ENCODE results near the gene TMEM86B.
"Not testable (repeated sequence)": the region's sequence is repeated elsewhere in the genome, so short reads cannot be mapped to it uniquely, and the experiment has no call there.

TMEM86B gene

DNA sequence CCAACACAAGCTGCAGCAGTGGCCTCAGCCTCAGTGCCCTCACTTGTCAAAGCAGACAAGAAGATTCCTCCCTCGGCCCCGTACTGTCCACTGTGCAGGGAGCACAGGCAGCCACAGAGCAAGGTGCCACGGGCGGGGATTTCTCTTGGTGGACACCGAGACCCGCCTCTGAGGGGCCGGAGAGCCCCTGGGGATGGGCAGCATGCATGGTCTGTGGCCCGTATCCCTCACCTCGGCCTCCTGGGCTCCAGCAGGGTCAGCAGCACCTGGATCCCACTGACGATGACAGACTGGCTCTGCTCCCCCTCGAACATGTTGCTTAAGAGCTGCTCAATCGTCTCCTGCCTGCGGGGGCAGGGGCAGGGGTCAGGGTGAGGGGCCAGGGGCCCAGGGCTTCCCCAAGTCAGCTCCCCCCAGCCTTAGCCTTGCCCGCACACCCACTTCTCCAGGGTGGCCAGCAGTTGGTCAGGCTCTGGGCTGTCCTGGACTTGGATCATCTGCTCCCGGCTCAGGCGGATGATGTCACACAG lies 13.4 kb upstream of the TMEM86B start:
- no peak for DNase-seq

DNA sequence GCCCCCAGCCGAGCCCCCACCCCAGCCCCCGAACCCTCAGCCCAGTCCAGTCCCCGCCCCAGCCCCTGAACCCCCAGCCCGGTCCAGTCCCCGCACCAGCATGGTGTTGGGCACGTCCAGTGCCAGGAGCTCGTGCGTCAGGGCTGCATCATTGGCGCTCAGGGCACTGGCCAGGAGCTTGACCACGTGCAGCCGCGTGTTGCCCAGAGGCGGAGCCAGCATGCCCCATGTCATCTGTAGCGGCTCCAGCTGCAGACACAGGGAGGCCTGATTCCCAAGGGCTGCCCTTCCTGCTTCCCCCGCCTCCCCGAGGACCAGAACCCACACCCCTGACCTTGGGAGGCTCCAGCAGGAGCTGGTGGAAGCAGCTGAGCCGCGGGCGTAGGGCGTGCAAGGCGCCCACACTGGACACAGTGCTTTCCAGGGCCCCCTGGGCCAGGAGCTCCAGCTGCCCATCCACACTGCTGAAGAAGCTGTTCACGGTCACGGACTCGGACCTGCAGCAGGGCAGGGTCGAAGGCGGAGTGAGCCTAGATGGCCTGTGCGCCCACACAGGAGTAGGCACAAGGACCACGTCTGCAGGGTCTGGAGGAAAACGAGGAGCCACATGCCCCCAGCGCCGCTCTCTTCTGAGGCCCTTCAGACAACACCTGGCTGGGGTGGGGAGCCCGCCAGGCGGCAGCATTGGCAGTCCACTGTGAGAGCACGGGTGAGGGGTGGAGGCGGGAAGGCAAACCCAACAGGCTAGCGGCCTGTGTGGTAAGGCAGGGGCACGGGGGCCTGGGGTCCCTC lies 12.8 kb upstream of the TMEM86B start:
- no peak for DNase-seq

DNA sequence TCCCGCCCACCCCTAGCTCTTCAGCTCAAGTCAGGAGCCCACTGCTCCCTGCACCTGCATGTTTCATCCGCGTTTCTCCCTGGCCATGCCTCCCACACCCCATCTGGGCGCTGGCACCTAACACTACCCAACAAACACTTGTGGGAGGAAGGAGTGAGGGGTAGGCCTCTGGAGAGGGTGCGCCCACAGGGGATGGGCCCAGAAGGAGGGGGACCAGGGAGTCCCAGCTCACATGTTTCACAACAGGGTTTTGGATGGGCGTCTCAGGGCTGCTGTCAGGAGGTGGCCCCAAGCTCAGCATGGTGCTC lies 12.1 kb upstream of the TMEM86B start:
- DNase-seq: no peak

DNA sequence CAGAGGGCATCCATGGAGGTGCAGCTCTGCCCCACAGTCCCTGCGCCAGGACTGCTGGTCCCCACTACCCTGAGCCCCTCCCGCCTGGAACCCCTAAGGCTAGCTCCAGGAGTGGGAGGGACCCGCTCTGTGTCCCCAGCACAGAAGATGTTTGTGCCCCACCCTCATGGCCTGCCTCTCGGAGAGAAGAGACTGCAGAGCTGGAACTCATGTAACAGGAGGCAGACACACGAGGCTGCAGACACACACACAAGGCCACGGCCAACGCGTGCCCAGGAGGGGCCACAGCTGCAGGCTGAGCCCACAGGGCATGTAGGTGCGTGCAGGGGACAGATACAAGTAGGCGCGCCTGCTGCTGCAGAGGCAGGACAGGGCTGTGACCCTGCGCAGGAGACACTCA lies 10.4 kb upstream of the TMEM86B start:
- no peak for DNase-seq

DNA sequence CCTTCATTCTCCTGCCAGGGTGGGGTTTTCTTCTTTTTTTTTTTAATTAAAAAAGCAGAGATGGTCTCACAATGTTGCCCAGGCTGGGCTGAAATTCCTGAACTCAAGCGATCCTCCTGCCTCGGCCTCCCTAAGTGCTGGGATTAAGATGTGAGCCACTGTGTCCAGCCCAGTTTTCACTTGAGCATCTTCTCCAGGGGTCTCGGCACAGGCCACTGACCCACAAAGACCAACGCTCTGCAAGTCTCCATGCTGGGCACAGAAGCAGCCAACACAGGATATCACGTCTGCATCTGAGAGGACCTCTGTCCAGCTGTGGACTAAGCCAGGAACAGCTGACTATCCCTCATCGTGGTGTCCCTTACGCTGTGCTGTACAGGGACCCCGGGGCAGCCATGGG lies 9.5 kb upstream of the TMEM86B start:
- DNase-seq: no peak

DNA sequence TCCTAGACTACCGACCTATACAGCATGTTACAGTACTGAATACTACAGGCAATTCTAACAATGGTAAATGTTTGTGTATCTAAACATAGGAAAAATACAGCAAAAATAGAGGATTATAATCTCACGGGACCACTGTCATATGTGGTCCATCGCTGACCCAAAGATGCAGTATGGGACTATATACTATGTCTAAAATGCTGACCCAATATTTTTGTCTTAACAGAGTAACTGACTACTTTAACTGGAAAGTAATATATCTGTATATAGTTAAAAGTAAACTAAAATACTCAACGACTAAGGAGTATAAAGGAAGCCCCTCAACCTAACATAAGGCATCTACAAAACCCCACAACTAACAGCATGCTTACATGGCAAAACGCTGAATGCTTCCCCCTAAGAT lies 4.4 kb upstream of the TMEM86B start:
- DNase-seq: no peak

DNA sequence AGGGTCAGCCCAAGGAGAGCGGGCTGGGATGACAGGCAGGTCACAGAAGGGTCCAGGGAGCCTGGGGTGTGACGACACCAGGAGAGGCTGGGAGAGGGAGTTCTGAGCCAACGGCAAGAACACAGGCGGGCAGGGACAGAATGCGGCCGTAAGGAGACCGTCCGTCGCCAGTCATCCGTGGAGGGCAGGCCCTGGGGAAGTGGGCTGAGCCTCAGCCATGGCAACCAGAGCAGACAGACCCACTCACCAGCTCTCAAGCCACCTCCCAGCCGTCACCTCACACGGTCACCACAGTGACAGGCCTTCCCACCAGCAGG lies 3.7 kb upstream of the TMEM86B start:
- DNase-seq: no peak

DNA sequence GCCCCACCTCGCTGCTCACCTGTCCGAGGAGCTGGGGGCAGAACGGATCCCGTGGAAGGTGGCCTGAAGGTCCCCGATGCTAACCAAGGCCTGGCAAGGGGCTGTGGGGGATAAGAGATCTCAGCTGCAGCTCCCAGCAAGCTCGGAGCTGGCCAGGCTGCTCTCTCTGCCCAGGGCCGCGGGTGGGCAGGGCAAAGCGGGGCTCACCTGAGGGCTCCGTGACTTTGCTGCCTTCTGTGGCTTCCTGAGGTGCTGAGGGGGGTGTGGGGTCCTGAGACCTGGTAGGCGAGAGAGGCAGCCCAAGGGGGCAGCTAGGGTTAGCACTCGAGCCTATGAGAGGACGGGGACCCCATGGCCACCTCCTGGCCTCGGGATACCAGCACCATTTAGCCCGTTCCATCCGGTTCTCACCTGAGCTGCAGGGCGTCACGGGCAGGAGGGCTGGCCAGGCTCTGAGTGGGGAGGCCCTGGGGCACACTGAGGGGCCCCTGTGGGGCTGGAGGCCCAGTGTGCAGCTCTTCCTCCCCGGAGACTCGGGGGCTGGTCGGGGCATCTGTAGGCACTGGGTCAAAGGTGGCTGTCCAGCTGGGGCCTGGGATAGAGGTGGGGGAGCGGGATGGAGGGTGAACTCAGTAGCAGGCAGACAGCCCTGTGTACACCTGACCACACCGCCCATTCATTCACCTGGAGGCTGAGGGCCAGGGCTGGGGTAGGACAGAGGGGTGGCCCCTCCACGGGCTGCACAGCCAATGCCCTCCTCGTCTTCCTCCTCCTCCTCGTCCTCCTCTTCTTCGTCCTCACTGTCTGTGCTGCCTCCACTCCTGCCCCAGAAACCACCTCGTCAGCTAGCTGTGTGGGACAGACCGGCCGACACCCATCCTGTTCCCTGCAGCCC lies 3.1 kb upstream of the TMEM86B start:
- no peak for DNase-seq

DNA sequence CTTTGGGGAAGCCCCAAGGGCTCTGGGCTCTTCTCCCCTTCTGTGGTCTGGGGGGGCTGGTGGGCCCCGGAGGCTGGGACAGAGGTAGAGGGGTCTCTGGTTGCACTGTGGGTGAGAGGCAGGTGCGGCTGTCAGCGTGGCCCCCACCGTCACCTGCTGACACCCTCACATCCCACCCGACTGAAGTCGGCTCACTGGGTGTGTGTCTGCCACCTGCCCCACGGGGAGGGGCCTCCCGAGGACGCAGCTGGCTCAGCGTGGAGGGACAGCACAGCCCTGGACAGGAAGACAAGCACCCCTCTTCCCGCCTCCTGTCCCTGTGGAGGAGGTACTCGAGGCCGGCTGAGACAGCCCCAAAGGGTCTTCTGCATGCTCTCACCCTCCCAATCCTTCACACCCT lies 2.2 kb upstream of the TMEM86B start:
- no peak for DNase-seq

DNA sequence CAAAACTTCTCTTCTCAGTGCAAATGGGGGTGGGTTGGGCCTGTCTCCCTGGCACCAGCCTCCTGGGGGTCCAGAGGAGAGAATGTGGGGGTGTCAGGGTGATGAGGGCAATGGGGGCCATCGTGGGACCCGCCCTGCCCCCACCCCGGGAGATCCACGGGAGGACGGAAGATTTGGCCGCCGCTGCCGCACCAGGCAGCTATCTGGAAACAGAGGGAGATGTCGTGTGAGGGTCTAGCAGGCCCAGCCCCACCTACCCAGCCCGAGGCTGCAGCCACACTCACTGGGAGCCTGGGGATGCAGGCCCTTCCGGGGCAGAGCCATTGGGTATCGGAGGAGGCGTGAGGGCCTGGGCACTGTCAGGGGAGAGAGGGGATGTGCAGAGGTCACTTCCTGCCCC lies 1.8 kb upstream of the TMEM86B start:
- no peak for DNase-seq

DNA sequence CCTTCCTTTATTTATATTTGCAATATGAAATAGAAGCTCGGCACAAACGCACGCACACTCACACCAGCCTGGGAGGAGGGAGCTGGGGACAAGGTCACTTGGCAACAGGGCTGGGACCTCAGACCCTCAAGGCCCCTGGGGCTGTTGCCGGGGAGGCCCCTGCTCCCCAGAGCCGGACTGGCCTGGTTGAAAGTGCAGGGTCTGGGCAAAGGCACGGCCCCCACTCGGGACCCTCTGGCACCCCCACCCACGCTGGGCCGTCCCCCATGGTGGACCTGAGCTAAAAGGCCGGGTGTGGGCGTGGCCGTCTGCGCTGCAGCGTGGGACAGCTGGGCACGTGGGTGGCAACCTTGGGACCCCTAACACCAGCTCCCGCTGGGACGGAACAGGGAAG lies 1.2 kb upstream of the TMEM86B start:
- no peak for DNase-seq

DNA sequence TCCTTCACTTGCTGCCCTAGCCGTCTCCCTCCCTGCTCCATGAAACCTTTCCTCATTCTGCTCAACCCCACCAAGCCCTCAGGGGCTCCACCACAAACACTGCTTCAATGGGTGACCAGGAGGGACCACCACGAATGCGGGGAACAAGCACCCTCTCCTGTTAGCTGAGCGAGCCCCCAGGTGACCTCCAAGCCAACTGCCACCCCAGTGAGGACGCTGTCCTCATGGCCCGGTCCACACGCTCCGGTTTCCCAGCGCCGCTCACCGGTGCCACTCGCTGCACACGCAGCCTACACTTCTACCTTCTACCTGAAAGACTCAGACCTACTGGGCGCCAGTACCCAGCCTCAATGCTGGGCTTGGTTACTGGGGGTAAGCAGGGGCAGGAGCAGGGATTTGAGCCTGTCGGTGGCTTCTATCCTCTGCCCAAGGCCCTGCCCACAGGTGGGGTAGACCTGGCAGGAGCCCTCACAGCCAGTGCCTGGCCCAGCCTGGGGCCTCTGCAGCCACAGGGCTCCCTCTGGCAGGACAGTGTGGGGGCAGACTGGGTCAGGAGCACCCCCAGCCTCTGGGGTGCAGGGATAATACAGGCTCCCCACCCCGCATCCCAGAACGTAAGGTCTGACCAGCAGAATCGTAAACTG lies 704 bp upstream of the TMEM86B start:
- DNase-seq: no peak

DNA sequence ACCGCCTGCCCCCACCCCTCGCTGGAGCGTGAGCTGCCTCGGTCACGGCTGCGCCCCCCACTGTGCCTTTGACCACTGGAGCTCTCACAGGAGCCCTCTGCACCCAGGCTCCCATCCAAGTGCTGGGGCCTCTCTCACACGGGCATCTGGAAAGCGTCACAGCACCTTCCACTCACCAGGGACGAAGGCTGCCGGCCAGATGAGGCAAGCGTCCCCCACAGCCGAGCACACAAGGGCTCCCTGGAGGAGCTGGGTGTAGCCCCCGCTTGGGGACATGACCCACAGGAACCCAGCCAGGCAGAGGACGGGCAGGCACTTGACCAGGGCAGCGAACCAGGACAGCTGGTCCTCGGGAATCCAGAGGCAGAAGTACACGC lies 560 bp downstream of the TMEM86B start:
- no peak for DNase-seq

DNA sequence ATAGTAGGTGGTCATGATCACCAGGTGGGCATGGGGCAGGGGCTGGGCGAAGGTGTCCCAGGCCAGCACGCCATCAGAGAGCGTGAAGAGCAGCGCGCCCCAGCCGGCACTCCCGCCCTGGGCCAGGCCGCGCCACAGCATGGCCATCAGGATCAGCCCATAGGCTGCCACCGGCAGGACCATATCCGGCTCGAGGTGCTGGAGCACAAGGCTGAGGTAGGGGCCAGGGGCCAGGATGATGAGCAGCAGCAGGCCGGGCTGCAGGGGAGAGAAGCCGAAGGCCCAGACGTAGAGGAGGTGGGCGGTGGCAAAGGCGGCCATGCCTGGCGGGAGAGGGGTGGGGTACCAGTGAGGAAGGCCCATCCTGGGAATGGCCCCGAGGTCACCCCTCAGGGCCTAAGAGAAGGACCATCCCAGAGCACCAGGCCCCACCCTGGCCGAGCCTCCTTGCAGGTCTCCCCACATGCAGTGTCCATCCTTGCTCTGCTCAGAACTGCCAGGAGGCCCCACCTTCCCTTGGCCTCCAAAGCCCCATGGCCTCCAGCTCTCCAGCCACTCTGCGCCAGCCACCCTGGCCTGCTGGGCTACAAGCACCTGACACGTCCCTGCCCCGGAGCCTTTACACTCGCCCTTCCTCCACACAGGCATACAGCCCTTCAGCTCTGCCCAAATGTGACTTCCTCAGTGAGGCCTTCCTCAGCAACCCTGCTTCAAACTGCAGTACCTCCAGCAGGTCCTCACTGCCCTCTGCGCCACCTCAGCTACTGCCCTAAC lies 1.1 kb downstream of the TMEM86B start:
- no peak for DNase-seq

DNA sequence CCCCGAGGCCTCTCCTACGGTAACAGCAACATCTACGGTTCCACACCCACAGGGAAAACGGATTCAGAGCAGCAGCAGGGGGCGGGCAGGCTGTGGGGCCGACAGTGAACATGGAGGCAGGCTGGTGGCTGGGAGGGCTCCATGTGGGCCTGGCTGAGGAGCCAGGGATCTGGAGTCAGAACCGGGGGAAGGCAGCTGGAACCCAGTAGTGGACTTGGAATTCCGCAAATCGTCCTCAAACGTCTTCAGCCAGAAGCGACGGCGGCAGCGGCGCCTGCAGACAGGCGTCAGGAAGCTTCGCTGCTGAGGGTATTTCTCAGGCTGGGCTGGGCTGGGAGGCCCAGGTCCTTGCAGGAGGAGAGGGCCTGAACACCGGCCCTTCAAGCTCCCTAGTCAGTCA lies 1.8 kb downstream of the TMEM86B start:
- no peak for DNase-seq

DNA sequence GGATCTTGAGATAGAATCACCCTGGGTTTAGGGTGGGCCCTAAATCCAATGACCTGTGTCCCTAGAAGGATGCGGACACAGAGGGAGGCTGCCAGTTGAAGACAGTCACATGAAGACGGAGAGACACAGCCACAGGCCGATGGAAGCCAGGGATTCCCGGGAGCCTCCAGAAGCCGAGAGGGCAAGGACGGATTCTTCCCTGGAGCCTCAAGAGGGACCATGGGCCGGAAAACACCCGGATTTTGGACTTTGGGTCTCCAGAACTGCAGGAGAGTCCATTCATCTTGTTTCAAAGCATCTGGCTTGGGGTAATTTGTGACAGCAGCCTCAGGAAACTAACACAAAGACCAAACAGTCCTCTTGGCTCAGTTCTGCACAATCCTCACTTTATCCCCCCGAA lies 2.3 kb downstream of the TMEM86B start:
- DNase-seq: no peak

DNA sequence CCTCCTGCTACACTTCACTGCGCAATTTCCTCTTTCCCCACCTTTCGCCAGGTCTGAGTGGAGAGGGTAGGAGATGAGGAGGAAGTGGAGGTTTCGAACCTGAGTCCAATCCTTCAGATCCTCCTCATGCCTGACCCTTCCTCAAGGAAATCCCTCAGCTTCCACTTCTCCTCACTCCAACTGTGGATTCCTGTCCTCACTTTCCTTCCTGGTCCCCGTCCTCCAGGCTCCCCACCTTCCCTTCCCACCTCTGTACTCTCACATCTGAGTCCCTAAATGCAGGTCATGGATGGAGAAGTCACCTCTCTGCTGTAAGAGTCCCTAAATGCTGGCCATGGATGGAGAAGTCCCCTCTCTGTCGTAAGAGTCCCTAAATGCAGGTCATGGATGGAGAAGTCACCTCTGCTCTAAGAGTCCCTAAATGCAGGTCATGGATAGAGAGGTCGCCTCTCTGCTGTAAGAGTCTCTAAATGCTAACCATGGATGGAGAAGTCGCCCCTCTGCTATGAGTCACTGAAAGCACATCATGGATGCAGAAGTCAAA lies 3.1 kb downstream of the TMEM86B start:
- no peak for DNase-seq

DNA sequence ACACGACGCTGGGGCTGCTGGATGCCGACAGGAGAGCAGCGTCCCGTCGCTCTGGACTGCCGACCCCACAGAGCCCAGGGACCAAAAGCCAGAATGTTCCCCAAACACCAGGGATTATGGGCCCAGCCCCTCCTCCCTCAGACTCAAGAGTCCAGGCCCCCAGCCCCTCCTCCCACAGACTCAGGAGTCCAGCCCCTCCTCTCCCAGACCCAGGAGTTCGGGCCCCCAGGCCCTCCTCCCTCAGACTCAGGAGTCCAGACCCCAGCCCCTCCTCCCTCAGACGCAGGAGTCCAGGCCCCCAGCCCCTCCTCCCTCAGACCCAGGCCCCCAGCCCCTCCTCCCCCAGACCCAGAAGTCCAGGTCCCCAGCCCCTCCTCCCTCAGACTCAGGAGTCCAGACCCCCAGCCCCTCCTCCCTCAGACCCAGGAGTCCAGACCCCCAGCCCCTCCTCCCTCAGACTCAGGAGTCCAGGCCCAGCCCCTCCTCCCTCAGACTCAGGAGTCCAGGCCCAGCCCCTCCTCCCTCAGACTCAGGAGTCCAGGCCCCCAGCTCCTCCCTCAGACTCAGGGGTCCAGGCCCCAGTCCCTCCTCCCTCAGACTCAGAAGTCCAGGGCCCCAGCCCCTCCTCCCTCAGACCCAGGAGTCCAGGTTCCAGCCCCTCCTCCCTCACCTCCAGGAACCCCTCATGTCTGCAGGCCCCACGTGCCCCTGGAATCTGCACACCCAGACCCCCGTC lies 3.7 kb downstream of the TMEM86B start:
- DNase-seq: not testable (repeated sequence)

DNA sequence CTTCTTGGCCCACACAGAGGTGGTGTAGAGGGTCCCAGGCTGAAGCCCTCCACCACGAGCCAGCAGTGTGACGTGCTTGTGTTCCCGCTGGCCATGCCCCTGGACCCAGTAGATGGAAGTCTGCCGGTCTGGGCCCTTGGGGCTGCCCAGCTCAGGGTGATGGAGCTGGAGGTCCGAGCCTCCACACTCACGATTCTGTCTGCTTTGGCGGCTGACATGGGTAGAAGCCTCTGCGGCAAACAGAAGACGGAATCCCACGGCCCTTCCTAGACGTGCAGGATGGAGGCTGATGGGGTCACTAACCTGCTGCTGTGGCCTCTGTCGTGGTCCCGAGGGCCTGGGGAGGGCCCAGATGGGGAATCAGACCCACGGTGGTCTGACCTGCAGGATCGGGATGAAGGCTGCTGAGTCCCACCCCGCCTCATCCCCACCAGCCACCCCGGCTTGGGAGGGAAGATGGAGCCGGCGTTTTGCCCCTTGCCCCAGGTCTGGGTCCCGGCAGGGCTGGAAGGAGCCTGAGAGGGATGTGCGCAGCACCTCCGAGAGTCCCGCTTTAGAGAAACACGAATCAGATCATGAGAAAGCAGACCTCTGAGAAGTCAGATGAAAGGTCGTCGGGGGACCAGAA lies 4.4 kb downstream of the TMEM86B start:
- no peak for DNase-seq

DNA sequence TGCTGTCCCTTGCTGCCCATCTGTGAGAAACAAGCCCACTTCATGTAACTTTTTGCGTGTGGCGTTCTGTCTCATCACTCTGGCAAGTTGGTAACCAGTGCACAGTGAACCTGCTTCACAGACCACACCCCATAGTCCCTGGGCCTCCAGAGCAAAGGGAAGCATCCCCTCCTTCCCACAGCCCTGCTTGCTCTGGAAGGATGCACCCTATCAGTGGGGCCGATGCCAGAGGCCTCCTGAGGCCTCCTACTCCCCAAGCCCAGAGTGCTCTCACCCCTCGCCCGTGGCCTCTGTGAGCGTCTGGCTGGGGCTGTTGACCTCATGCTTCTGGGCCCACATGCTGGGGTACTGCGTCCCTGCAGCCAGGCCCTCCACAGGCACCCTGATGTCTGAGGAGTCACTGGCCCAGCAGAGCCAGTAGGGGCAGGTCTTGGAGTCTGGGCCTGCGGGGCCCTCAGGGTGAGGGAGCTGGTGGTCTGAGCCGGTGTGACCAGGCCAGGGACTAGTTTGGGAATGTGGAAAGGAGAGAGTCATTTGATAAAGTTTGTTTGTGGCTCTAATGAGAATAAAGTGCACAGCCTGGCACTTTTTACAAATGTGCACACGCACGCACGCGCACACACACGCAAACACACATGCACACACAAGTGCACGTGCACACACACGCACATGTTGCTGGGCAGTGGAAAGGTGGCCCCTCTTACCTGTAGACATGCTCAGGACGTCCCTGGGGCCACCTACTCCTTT lies 5.1 kb downstream of the TMEM86B start:
- no peak for DNase-seq

DNA sequence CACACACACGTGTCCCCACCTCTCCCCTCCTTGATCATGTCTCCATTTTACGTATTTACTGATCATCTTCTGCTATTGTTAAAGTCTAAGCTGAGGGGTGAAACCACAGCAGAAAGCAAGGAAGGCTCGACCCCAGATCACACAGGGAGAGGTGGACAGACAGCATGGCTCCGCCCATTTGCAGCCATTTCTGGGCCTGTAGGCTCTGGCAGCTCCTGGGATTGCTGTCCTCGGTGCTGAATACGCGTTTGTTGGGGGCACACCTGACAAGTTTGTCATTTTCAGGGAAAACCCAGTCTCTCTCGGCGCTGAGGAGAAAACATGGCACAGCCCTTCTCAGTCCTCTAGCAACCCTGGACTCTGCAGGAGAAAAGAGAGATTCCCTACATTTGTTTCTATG lies 8.0 kb downstream of the TMEM86B start:
- DNase-seq: no peak
